Activated T-cell treated with anti-CD3 and anti-CD28 coated beads for 48 hours (primary cell): ENCODE data around the gene EFR3B.
"Not testable (repeated sequence)": the region's sequence is repeated elsewhere in the genome, so short reads cannot be mapped to it uniquely, and the experiment has no call there.

Source experiments
- DNase-seq: peaks from one replicate; pipeline ENCODE4 v3.0.0-alpha.2; 2020; ENCODE audit warnings: low read depth

EFR3B gene

DNA sequence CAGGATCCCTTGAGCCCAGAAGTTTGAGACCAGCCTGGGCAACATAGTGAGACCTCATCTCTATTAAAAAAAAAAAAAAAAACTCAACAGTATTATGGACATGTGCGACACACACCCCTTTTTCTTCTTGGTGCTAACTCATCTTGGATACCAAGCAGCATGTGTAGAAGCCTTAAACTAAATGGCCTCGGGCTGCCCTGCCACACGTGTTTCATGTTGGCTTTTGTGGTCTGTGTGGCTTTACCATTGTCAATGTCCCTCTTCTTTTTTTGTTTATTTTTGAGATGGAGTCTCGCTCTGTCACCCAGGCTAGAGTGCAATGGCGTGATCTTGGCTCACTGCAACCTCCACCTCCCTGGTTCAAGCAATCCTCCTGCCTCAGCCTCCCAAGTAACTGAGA lies 109.1 kb downstream of the EFR3B start:
- not testable (repeated sequence) for DNase-seq

- DNase-seq, result no peak
These were observed 109.8 kb downstream of the EFR3B start for GRCh38 chr2:25151718-25152117.

DNA sequence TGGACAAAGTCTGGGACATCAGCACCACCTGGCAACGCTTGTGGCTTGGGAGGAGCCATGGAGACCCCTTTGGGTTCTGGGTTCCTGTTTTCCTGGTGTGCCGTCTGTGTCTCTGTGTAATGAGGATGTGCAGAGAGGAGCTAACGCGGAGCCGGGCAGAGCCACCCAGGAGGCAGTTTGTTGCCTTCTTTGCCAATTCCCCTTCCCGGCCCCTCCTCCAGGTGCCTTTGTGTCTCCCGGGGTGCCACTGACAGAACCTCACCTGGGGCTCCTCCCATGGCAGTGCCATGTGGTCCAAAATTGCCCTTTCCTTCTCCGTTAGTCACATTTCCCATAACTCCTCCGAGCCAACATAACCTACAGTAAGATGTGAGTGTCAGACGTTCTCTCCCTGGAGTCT lies 113.5 kb downstream of the EFR3B start:
- DNase-seq, result no peak

GRCh38 chr2:25158096-25158852 lies 116.4 kb downstream of the EFR3B start:
- DNase-seq, result no peak

DNA sequence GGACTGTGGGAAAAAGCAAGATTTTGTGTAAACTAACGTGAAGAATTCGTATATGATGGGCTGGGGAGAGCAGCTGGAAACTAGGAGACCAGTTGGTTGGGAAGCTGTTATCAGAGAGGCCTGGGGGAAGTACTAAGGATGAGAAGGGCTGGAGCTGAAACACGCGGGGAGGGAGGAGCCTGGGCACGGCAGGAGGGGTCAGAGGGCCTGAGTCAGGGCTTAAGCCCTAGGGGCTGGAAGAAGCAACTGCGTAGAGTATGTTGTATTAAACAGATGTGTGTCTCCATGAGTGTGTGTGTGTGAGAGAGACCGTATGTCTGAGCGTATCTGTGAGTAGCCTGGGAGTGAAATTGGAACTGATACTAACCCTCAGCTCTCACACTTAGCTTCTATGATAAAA lies 118.1 kb downstream of the EFR3B start:
- no peak for DNase-seq

DNA sequence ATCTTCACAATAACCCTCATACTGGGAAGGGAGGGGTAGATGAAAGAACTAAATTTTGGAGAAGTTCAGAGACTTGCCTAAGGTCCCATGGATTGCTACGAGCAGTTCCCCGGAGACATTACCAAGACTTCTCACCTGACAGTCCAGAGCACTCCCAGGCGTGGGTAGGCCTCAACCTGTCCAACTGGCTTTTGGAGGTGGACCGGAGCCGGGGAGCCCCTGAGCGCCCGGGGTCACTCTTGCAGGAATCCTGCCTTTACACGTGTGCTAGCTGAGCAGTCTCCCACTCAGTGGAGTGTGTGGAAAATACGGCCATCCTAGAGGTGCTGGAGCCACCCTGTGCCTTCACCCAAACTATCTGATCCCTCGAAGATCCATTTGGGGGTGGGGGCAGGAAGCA lies 118.5 kb downstream of the EFR3B start:
- no peak for DNase-seq

DNA sequence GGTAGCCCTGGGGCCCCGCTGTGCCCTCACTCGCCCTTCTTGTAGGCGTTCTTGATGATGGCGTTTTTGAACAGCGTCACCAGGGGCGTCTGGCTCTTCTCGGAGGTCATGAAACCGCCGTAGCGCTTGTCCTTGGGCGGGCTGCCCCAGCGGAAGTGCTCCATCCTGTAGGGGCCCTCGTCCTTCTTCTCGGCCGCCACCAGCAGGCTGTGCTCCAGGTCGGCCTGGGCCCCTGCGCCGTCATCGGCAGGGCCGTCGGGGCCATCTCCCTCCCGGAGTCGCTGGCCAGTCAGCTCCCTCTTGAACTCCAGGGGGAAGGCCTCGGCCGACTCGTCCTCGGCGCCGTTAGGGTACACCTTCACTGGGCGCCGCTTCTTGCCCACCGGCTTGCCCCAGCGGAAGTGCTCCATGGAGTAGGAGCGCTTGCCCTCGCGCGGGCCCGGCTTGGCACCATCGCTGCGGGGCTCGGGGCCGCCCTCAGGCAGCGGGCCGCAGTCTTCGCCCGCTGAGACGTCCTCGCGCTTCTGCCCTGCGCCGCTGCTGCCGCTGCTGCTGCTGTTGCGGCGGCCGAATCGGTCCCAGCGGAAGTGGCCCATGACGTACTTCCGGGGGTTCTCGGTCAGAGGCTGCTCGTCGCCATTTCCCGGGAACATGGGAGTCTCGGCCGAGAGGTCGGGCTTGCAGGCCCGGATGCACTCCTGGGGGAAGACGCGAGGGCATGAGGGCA lies 119.3 kb downstream of the EFR3B start:
- DNase-seq, result peak; percentile 71

GRCh38 chr2:25162061-25162460 lies 120.2 kb downstream of the EFR3B start:
- DNase-seq, result not testable (repeated sequence)

- no peak for DNase-seq
These were observed 122.7 kb downstream of the EFR3B start for GRCh38 chr2:25164561-25164960.

DNA sequence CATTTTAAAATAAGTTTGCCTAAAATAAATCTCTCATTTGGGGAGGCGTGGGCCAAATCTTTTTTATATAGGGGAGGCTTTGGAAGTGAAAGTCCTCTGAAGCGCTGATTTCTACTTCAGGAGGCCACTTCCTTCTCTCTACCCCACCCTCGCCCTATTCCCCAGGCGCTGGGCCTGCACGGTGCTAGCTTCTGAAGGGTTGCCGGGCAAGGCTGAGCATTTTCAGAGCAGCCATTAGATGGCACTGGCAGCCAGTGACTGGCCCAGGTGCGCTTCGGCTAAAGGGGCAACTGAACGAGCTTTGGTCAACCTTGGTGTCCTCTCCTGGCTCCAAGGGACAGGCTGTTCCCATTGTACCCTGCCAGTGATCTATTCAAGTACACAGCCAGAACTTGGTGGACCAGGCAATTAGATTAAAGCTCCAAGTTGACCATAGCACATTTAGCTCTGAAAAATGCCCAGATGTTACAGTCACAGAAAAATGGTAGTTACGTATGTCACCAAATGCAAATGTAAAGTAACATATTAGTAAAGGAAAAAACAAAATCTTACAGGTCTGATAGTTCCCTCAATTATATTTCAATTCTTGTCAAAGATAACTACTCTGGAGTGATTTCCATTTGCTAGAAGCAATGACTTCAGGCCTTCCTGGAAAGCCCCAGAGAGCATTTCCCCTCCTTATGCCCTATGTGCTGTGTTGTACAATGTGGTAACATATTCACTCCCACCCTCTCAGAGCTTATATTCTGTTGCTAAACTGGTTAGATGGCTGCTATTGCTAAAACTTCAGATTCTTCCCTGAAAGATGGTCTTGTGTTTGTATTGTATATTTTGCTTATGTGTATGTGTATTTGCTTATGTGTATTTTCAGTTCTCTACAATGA lies 124.4 kb downstream of the EFR3B start:
- peak; percentile 23 for DNase-seq

DNA sequence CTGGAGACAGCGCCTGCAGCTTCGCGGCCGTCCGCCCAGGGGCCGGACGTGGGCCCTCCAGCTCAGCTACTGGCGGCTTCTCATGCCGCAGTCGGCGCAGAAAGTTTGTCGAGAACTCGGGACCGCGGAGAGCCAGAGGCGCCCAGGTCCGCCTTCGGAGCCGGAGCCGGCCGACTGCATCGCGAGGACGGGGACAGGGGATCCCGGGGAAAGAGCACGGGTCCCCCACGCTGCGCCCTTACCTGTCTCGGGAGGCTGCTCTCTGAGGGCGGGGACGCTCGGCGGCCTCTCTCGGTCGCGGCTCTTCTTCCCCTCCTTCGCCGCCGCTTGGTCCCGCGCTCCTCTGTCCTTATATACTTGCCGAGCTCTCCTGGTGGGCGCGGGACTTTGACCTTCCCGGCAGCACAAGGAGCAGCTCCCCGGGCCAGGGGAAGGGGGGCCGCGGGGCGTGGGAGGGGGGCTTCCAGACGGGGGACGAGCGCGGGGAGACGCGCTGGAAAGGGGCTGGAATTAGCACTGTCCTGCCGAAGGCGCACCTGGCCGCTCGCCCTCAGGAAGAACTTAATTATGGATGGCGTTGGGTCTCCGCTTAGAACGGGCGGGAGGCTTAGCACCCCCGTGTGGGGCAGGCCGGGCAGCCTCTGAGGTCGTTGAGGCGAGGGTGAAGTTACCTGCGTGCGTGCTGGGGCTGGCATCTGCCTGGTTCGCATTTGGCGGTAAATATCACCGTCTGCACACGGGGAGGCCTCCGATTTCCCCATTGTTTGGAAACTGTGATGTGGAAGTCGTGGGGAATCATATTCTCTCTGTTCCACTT lies 126.6 kb downstream of the EFR3B start, which contains the start of gene POMC:
TSS of gene POMC (minus strand) at position 325 of the 817 bp plus-strand sequence. CDS start 3,808 bp downstream, outside the sequence.
- peak; percentile 21 for DNase-seq

DNA sequence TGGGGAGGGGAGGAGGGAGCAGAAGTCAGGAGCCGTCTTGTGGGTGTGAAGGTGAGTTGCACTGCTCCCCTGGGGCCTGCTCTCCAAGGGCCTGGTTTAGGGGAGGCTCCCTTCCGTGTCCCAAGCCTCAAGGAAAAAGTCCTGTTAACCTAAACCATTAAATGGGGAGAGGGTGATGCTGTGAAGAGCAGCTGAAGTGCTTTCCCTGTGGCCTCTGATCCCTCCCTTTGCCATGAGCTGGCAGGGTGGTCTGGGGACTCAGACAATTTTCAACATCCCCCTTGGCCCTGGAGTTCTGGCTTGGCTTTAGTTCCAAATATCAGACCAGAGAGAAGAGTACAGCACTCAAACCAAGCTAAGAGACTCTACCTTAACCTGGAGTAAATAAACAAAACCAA lies 127.2 kb downstream of the EFR3B start:
- no peak for DNase-seq

GRCh38 chr2:25170888-25171287 lies 129.0 kb downstream of the EFR3B start:
- DNase-seq, result no peak

DNA sequence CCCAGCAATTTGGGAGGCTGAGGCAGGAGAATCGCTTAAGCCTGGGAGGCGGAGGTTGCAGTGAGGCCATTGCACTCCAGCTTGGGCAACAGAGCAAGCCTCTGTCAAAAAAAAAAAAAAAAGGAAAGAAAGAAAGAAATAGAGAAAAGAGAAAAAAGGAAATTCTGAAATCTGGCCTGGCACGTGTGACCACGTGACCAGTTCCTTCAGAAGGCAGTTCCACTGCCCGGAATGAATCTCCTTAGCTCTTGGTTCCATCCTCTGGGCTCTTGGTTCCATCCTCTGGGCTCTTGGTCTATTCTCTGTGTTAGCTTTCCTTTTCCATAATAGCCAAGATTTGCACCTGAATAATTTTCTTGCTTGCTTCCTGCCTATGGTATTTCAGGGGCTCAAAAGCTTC lies 131.8 kb downstream of the EFR3B start:
- DNase-seq, result no peak

GRCh38 chr2:25174192-25174861 lies 132.5 kb downstream of the EFR3B start:
- DNase-seq, result no peak

- DNase-seq, result no peak
These were observed 134.3 kb downstream of the EFR3B start for GRCh38 chr2:25176138-25176537.

GRCh38 chr2:25176541-25177181 lies 134.8 kb downstream of the EFR3B start:
- DNase-seq, result no peak

DNA sequence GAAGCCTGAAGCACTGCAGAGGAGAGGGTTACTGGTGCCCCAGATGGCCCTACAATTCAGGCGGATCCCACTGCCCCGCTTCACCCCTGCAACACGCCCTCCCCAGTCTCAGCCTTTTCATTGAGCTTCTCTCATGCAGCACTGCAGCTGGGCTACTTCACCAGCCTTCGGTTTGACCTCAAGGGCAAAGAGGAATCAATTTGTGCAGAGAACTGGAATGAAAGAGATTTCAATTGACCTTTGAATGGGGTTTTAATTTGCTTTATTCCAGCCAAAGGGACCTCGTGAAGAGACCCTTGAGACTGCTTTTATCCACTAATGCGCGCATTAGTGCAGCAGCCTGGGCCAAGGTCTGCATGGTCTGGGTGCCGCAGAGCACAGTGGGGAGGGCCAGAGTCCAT lies 135.3 kb downstream of the EFR3B start:
- DNase-seq, result no peak

GRCh38 chr2:25178976-25179375 lies 137.1 kb downstream of the EFR3B start:
- no peak for DNase-seq

DNA sequence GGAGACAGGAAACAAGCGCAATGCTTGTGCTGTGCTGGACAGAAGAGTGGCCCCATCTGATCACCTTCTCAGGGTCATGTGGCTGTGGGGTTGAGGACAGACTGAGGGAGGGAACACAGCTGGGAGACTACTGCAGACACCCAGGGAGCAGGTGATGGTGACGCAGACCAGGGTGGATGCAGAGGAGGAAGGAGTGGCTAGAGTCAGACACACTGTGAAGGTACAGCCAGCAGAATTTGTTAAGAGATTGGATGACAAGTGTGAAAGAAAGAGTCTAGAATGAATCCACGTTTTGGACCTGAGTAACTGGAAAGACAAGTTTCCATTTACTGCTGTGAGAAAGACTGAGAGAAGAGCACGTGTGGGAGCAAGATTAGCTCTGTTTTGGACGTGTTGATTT lies 142.4 kb downstream of the EFR3B start:
- no peak for DNase-seq
